ENCODE results near the gene MTUS2.

The MTUS2 gene

GRCh38 chr13:29270271-29270985 is 450.3 kb downstream of the MTUS2 start:
- Histone ChIP-seq H3K9me3 (replicated peaks; ENCODE audit: insufficient read depth, low read length) (no peaks in the 10 kb centered on the region), H3K79me2 (ENCODE audit: low read length) (no peaks in the 10 kb centered on the region), H3K9ac (ENCODE audit: low read length) (no peak overlapping the region), H2AFZ (ENCODE audit: low read length) (no peak overlapping the region), H3K4me2 (ENCODE audit: low read depth, low read length) (no peak overlapping the region), H3K4me3 (ENCODE audit: low read length) (no peak overlapping the region), H3K27me3 (replicated peaks; ENCODE audit: insufficient read depth, low read length) (no peaks in the 10 kb centered on the region), H3F3A (ENCODE audit: insufficient read depth, low read length) (no peaks in the 10 kb centered on the region), H3K36me3 (replicated peaks; ENCODE audit: insufficient read depth, low read length) (no peaks in the 10 kb centered on the region), H3K9me2 (replicated peaks; ENCODE audit: insufficient read depth, low read length) (no peaks in the 10 kb centered on the region), H3K27ac (ENCODE audit: low read length) (no peak overlapping the region), H3K4me1 (ENCODE audit: low read length) (no peaks in the 10 kb centered on the region), H4K20me1 (ENCODE audit: insufficient read depth, low read length) (no peaks in the 10 kb centered on the region)
- no peak for DNase-seq
- TF ChIP-seq CTCF (IDR thresholded peaks at IDR 0.05; ENCODE audit: low read length) (no peak), EZH2phosphoT487 (IDR thresholded peaks at IDR 0.05; ENCODE audit: low read length) (no peak), EZH2 (optimal IDR thresholded peaks at IDR 0.05; ENCODE audit: low read depth, low read length) (no peak)

GRCh38 chr13:29271606-29272005 is 451.5 kb downstream of the MTUS2 start:
- no peaks in the 10 kb centered on the region for H3K79me2 ChIP-seq (ENCODE audit: low read length)
- no peaks in the 10 kb centered on the region for H3K9me2 ChIP-seq (replicated peaks; ENCODE audit: insufficient read depth, low read length)
- DNase-seq: no peak
- H2AFZ ChIP-seq (ENCODE audit: low read length): no peak overlapping the region
- no peaks in the 10 kb centered on the region for H3K9me3 ChIP-seq (replicated peaks; ENCODE audit: insufficient read depth, low read length)
- H3K36me3 ChIP-seq (replicated peaks; ENCODE audit: insufficient read depth, low read length): no peaks in the 10 kb centered on the region
- no peak overlapping the region for H3K27ac ChIP-seq (ENCODE audit: low read length)
- no peaks in the 10 kb centered on the region for H3K27me3 ChIP-seq (replicated peaks; ENCODE audit: insufficient read depth, low read length)
- no peaks in the 10 kb centered on the region for H4K20me1 ChIP-seq (ENCODE audit: insufficient read depth, low read length)
- H3K4me1 ChIP-seq (ENCODE audit: low read length): no peaks in the 10 kb centered on the region
- no peak for TF ChIP-seq EZH2 (optimal IDR thresholded peaks at IDR 0.05; ENCODE audit: low read depth, low read length)
- no peak for TF ChIP-seq EZH2phosphoT487 (IDR thresholded peaks at IDR 0.05; ENCODE audit: low read length)
- no peaks in the 10 kb centered on the region for H3F3A ChIP-seq (ENCODE audit: insufficient read depth, low read length)
- H3K9ac ChIP-seq (ENCODE audit: low read length): no peak overlapping the region
- no peak overlapping the region for H3K4me3 ChIP-seq (ENCODE audit: low read length)
- H3K4me2 ChIP-seq (ENCODE audit: low read depth, low read length): no peak overlapping the region

GRCh38 chr13:29279356-29280254 is 459.5 kb downstream of the MTUS2 start:
- no peak overlapping the region for H3K4me3 ChIP-seq (ENCODE audit: low read length)
- H4K20me1 ChIP-seq (ENCODE audit: insufficient read depth, low read length): no peaks in the 10 kb centered on the region
- H3K9me2 ChIP-seq (replicated peaks; ENCODE audit: insufficient read depth, low read length): no peaks in the 10 kb centered on the region

More at GRCh38 chr13:29279356-29280254, 459.5 kb downstream of the MTUS2 start:
- H2AFZ ChIP-seq (ENCODE audit: low read length): no peak overlapping the region
- no peaks in the 10 kb centered on the region for H3F3A ChIP-seq (ENCODE audit: insufficient read depth, low read length)
- H3K4me1 ChIP-seq (ENCODE audit: low read length): no peaks in the 10 kb centered on the region
- H3K4me2 ChIP-seq (ENCODE audit: low read depth, low read length): no peak overlapping the region
- no peaks in the 10 kb centered on the region for H3K36me3 ChIP-seq (replicated peaks; ENCODE audit: insufficient read depth, low read length)
- H3K9ac ChIP-seq (ENCODE audit: low read length): no peak overlapping the region
- no peak for DNase-seq
- H3K27ac ChIP-seq (ENCODE audit: low read length): no peak overlapping the region
- H3K79me2 ChIP-seq (ENCODE audit: low read length): no peaks in the 10 kb centered on the region
- H3K27me3 ChIP-seq (replicated peaks; ENCODE audit: insufficient read depth, low read length): no peaks in the 10 kb centered on the region
- no peaks in the 10 kb centered on the region for H3K9me3 ChIP-seq (replicated peaks; ENCODE audit: insufficient read depth, low read length)
- no peak for TF ChIP-seq EZH2phosphoT487 (IDR thresholded peaks at IDR 0.05; ENCODE audit: low read length)
- no peak for TF ChIP-seq EZH2 (optimal IDR thresholded peaks at IDR 0.05; ENCODE audit: low read depth, low read length)
- no peak for TF ChIP-seq CTCF (IDR thresholded peaks at IDR 0.05; ENCODE audit: low read length)

All from MM.1S (cell line).